ENCODE results near the gene TCF25. TPM values are rescaled to one million over a fixed set of nuclear protein-coding genes. Genes with fewer than 3 reads are reported as not detected.
A peak's percentile ranks its signal among the peaks of the same experiment; 100 is the strongest.
"Not testable (repeated sequence)": the region's sequence is repeated elsewhere in the genome, so short reads cannot be mapped to it uniquely, and the experiment has no call there.

The TCF25 gene
- total RNA-seq, 2 experiments from 2014 or later: 181 to 216 TPM

DNA sequence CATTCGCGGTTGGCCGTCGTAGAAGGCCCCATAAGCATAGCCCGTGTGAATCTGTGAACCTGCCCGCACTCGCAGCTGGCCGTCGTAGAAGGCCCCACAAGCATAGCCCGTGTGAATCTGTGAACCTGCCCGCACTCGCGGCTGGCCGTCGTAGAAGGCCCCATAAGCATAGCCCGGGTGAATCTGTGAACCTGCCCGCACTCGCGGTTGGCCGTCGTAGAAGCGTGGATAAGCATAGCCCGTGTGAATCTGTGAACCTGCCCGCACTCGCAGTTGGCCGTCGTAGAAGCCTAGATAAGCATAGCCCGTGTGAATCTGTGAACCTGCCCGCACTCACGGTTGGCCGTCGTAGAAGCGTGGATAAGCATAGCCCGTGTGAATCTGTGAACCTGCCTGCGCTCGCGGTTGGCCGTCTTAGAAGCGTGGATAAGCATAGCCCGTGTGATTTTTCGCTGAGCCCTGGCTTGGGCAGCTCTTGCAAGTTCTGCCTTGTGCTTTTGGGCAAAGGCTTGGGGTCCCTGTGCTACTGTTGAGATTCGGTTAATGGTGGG, 38.5 kb upstream of the TCF25 start:
- not testable (repeated sequence) for H3K4me3 Mint-ChIP-seq; H3K27ac Mint-ChIP-seq; H3K9me3 Mint-ChIP-seq (ENCODE audit: low read depth); DNase-seq; H3K36me3 Mint-ChIP-seq; ATAC-seq
- peaks cover 23% of the 10 kb centered on the region for H3K4me1 Mint-ChIP-seq
- peaks cover 31% of the 10 kb centered on the region for H3K27me3 Mint-ChIP-seq
- CTCF ChIA-PET: interaction anchor here (1.9 kb wide), 1 partner anchor 26 kb away, joined by 7 read pairs; no protein-coding TSS in a partner anchor

DNA sequence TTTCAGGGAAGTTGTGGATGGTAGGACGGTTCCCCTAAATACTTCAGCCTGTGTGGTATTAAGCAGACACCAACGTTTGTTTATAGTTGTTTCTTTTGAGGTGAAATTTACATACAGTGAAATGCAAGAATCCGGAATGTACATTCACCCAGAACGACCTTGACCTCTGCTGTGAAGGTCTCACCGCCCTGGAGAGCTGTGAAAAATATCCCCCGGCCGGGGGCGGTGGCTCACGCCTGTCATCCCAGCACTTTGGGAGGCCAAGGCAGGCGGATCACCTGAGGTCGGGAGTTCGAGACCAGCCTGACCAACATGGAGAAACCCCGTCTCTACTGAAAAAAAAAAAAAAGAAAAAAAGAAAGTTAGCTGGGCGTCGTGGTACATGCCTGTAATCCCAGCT, 36.9 kb upstream of the TCF25 start:
- H3K4me3 Mint-ChIP-seq; H3K36me3 Mint-ChIP-seq; DNase-seq; ATAC-seq; H3K27ac Mint-ChIP-seq; H3K9me3 Mint-ChIP-seq (ENCODE audit: low read depth): not testable (repeated sequence)
- Mint-ChIP-seq H3K4me1 (peaks cover 34% of the 10 kb centered on the region), H3K27me3 (peaks cover 28% of the 10 kb centered on the region)
- CTCF ChIA-PET: interaction anchor here (2.2 kb wide), 1 partner anchor 24 kb away, joined by 7 read pairs; no protein-coding TSS in a partner anchor

DNA sequence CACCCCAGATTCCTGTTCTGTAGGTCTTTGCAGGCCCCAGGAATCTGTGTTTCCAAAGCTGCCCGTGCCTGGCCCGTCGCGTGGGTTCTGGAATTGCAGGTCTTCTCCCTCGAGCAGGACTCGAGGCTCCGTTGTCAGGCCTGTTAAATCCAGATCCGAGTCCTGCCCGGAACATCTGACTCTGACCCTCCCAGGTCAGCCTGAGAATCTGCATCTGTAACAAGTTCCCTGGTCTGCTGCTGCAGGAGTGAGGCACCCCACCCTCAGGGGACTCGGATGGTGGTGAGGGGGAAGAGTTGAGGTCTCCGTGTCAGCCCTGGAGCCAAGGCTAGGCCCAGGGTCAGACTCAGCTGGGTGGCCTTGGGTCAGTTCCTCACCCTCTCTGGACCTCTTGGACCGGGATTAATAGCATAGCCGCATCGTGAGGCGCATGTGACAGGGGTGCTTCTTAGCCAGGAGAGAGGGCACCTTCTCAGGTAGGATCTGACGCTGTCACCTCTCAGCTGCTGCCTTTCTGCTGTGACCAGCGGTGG, 36.3 kb upstream of the TCF25 start:
- H3K36me3 Mint-ChIP-seq: peaks cover 3% of the 10 kb centered on the region
- ATAC-seq (no peak), DNase-seq (no peak)
- no peaks in the 10 kb centered on the region for H3K9me3 Mint-ChIP-seq (ENCODE audit: low read depth)
- H3K27ac Mint-ChIP-seq: no peak overlapping the region
- H3K4me1 Mint-ChIP-seq: peaks cover 40% of the 10 kb centered on the region
- H3K27me3 Mint-ChIP-seq: peaks cover 23% of the 10 kb centered on the region
- CTCF ChIA-PET: interaction anchor here (0.9 to 2.2 kb wide), 7 partner anchors 8 to 137 kb away, joined by 3 to 8 read pairs (median 3); partner anchors contain the start of genes FANCA and SPIRE2
- H3K4me3 Mint-ChIP-seq: no peak overlapping the region

DNA sequence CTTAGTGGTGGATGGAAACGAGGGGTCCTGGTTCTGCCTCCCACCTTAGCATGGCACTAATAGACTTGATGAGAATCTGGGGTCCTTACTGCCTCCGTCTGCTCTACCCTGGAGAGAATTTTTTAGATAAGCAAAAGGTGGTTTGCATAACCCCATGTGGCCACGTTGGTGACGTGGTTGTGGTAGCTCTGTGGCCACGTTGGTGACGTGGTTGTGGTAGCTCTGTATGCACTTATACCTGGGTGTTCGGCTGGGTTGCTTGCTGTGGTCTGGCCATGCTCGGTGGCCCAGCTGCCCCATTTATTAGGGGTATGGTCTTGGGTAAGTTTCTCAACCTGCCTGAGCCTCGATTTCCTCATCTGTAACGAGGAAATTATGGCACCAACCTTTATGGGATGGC, 32.1 kb upstream of the TCF25 start:
- Mint-ChIP-seq H3K4me1 (peaks cover 53% of the 10 kb centered on the region), H3K27me3 (peaks cover 40% of the 10 kb centered on the region), H3K36me3 (peaks cover 3% of the 10 kb centered on the region), H3K4me3 (peak overlapping the region; percentile 46), H3K9me3 (ENCODE audit: low read depth) (no peaks in the 10 kb centered on the region), H3K27ac (peak overlapping the region; percentile 80)
- ATAC-seq (peak; percentile 74), DNase-seq (peak; percentile 92)
- CTCF ChIA-PET: interaction anchor here (0.9 to 6.0 kb wide), 6 partner anchors 11 to 69 kb away, joined by 3 to 32 read pairs (median 4); partner anchors contain the start of gene TCF25

DNA sequence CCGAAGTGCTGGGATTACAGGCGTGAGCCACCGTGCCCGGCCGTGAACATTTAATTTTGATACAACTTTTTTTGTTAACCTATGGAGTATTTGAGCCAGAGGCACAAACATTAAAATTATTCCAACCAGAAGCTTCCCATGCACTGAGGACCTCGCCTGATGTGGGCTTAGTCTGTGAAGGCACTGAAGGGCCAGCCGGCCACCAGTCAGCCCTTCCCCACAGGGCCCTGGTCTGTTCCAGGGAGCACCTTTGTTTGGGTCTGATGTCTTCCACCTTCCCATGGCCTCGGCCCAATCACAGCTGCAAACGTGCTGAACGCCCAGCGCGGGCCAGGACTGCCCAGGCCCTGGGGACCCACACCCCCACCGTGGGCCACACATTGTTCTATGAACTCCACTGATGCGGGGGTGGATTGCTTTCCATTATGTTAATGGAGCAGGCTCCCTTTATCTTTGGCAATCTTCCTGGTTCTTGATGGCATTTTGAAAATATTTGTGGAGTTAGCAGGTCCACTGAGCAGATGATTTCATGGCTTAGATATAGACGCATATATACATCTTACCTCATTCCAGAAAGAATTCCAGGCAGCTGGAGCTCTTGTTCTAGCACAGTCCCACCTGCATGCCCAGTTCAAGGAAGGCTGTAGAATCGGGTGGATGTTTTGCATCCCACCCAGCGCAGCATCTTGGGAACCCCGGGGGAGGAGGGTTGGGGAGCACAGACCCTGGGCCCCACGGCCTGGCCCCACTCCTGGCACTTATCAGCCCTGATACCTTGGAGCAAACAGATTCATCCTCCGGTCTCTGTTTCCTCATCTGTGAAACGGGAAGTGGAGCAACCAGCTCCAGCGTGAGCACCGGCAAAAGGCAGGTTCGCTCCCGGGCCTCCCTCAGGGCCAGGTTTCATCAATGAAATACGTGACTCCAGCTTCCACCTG, 30.7 kb upstream of the TCF25 start:
- Mint-ChIP-seq H3K9me3 (ENCODE audit: low read depth) (no peaks in the 10 kb centered on the region), H3K27me3 (peaks cover 47% of the 10 kb centered on the region), H3K4me1 (peaks cover 47% of the 10 kb centered on the region), H3K36me3 (peaks cover 3% of the 10 kb centered on the region), H3K27ac (no peak overlapping the region), H3K4me3 (no peak overlapping the region)
- ATAC-seq: no peak
- no peak for DNase-seq
- CTCF ChIA-PET: interaction anchor here (1.0 to 6.0 kb wide), 4 partner anchors 18 to 143 kb away, joined by 3 to 32 read pairs (median 4); no protein-coding TSS in a partner anchor

DNA sequence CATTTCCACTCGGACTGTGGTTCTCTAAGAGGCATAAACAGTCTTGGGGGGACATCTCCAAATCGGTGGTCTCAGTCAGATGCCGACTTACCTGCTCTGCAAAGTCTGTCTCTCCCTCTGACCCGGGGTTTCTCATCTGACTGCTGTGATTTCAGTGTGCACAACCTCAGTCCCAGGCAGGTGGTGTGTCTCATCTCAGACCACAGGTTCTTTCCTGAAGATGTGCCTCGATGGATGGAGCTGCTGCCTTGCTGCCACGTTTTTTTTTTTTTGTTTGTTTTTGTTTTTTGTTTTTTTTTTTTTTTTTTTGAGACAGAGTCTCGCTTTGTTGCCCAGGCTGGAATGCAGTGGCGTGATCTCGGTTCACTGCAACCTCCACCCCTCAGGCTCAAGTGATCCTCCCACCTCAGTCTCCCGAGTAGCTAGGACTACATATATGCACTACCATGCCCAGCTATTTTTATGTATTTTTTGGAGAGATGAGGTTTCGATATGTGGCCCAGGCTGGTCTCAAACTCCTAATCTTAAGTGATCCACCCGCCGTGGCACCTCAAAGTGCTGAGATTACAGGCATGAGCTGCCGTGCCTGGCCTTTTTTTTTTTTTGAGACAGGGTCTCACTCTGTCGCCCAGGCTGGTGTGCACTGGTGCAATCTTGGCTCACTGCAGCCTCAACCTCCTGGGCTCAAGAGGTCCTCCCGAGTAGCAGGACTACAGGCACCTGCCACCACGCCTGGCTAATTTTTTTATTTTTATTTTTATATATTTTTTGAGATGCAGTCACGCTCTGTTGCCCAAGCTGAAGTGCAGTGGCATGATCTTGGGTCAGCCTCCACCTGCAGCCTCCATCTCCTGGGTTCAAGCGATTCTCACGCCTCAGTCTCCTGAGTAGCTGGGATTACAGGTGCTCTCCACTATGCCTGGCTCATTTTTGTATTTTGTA, 29.7 kb upstream of the TCF25 start:
- DNase-seq: no peak
- Mint-ChIP-seq H3K9me3 (ENCODE audit: low read depth) (no peaks in the 10 kb centered on the region), H3K4me3 (no peak overlapping the region), H3K36me3 (peaks cover 3% of the 10 kb centered on the region), H3K27ac (no peak overlapping the region), H3K27me3 (peaks cover 47% of the 10 kb centered on the region), H3K4me1 (peaks cover 39% of the 10 kb centered on the region)
- CTCF ChIA-PET: interaction anchor here (1.0 to 6.0 kb wide), 3 partner anchors 17 to 144 kb away, joined by 3 to 32 read pairs (median 3); no protein-coding TSS in a partner anchor
- ATAC-seq: no peak

DNA sequence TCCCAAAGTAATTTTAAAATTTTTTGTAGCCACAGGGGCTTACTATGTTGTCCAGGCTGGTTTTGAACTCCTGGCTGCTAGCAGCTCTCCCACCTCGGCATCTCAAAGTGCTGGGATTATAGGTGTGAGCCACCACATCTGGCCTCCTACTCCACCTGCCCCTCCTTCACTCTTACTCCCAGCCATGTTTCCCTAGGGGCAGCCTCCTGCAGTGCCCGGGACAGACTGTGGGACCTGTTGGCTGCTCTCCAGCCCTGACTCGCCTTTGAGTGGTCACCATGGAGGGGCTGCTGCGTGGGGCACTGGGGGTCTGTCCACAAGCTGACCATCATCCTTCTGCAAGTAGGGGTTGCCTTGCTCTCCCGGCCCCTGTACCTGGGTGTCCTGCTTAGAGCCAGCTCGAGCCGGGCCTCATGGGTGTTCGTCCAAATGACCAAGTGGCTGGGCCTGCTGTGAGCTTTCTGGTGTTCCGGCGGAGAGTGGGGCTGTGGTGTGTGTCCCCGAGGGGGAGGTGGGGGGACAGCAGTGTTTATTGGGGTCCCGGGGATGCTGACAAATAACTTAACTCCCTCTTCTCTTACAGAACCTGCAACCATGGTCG, 28.6 kb upstream of the TCF25 start:
- CTCF ChIA-PET: interaction anchor here (1.2 to 6.0 kb wide), 2 partner anchors 16 to 139 kb away, joined by 3 to 32 read pairs; no protein-coding TSS in a partner anchor
- H3K27ac Mint-ChIP-seq: no peak overlapping the region
- no peak for ATAC-seq

DNA sequence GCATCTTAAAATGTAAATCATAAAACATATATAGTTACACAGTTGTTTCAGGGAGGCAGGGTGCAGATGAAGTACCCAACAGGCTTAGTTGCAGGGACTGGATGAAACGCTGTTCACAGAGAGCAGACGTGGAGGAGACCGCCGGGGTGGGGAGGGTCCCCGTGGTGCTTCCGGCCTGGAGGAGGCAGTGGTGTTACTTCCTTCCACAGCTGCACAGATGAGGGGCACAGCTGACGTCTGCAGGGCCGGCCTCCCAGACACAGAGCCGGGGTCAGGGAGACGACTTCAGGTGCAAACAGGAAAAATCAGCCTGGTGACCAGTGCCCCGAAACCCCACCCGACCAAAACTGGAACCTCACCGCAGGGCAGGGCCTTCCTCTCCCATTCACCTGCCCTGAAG, 28.0 kb upstream of the TCF25 start:
- no peaks in the 10 kb centered on the region for H3K9me3 Mint-ChIP-seq (ENCODE audit: low read depth)
- H3K27ac Mint-ChIP-seq: no peak overlapping the region
- peaks cover 3% of the 10 kb centered on the region for H3K36me3 Mint-ChIP-seq
- DNase-seq: peak; percentile 63
- H3K27me3 Mint-ChIP-seq: peaks cover 38% of the 10 kb centered on the region
- peak; percentile 32 for ATAC-seq
- no peak overlapping the region for H3K4me3 Mint-ChIP-seq
- H3K4me1 Mint-ChIP-seq: peaks cover 29% of the 10 kb centered on the region
- CTCF ChIA-PET: interaction anchor here (1.2 to 6.0 kb wide), 2 partner anchors 15 to 140 kb away, joined by 3 to 32 read pairs; no protein-coding TSS in a partner anchor

More for the DNA sequence above, 28.6 kb upstream of the TCF25 start:
- H3K4me3 Mint-ChIP-seq: no peak overlapping the region
- no peaks in the 10 kb centered on the region for H3K9me3 Mint-ChIP-seq (ENCODE audit: low read depth)
- DNase-seq: no peak
- peaks cover 3% of the 10 kb centered on the region for H3K36me3 Mint-ChIP-seq
- peaks cover 41% of the 10 kb centered on the region for H3K27me3 Mint-ChIP-seq
- H3K4me1 Mint-ChIP-seq: peaks cover 31% of the 10 kb centered on the region

DNA sequence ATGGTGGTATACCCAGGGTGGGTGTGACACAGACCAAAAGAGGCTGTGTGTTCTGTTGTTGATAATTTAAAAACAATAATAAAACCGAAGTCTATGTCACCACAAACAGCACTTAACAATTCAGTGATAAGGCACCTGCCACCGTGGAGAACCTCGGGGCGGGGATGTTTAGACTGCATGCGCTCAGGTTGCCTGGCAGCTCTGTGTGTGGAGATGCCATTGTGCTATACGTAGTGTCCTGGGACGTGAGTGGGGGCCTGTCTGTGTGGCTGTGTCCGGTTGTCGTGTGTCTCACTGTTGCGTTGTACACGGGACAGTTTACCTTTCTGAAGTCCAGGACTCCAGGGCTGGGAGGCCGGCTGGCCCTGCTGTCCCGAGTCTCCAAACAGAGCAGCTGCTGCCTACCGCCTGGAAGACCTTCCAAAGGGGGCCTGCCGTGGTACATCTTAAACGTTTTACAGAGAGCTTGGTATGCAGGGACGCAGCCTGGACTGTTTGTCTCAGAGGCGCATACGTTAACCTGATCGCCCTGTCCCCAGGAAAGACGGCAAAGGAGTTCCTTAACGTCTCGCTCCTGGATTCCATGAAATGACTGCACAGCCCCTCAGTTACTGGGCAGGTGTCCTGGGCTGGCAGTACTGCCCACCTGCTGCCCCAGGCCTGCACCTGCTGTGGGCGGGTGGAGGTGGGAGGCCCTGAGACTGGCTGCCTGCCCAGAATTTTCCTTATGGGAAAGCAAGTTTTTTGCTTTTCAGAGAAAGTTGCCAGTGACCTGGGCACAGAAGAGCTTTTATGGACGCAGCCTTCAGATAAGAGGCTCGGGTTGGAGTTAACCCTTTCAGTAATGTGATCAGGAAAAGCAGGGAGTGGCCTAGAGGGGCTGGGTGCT, 26.1 kb upstream of the TCF25 start:
- Mint-ChIP-seq H3K36me3 (no peaks in the 10 kb centered on the region), H3K4me1 (peaks cover 14% of the 10 kb centered on the region), H3K4me3 (no peak overlapping the region), H3K27me3 (peaks cover 34% of the 10 kb centered on the region), H3K27ac (no peak overlapping the region), H3K9me3 (ENCODE audit: low read depth) (no peaks in the 10 kb centered on the region)
- ATAC-seq (no peak), DNase-seq (no peak)
- CTCF ChIA-PET: interaction anchor here (1.3 kb wide), 1 partner anchor 14 kb away, joined by 3 read pairs; no protein-coding TSS in a partner anchor

DNA sequence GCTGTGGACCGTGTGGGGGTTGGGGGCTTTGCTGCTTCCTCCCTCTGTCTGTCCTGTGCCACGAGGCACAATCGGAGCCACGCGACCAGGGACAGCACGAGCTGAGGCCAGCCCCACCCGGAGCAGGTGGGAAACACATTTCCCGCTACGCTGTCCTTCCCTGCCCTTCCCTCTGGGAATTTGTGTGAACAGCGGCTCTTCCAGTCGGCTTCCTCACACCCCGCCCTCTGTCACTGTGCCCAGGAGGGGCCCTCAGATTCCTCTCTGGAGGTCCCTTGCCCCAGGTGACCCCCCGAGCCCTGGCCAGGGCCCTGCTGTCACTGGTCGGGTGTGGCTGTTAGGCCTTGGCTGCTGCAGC, 25.5 kb upstream of the TCF25 start:
- no peak for ATAC-seq
- CTCF ChIA-PET: no interaction called here
- no peaks in the 10 kb centered on the region for H3K9me3 Mint-ChIP-seq (ENCODE audit: low read depth)

DNA sequence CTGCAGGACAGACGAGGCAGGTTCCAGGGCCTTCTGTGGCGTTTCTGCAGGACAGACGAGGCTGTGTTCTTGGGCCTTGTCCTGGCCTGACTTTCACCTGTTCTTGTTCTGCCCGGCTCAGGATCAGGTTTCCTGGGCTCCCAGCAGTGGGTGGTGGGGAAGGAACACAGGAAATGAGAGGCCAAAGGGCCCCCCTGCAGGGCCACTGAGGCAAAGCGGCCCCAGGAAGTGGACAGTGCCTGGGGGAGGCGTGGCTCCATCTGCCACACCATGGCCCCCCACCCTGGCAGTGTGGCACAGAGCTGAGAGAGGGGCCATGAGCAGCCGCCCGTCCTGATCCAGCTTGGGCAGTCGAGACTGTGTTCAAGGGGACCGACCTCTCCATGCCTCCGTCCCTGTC, 24.4 kb upstream of the TCF25 start:
- no peak for ATAC-seq
- CTCF ChIA-PET: interaction anchor here (1.0 kb wide), 1 partner anchor 11 kb away, joined by 3 read pairs; no protein-coding TSS in a partner anchor
- DNase-seq: no peak
- Mint-ChIP-seq H3K36me3 (no peaks in the 10 kb centered on the region), H3K27me3 (peaks cover 21% of the 10 kb centered on the region), H3K4me1 (peaks cover 11% of the 10 kb centered on the region), H3K27ac (no peak overlapping the region), H3K4me3 (no peak overlapping the region), H3K9me3 (ENCODE audit: low read depth) (no peaks in the 10 kb centered on the region)

More for the DNA sequence above, 25.5 kb upstream of the TCF25 start:
- Mint-ChIP-seq H3K36me3 (no peaks in the 10 kb centered on the region), H3K27me3 (peaks cover 27% of the 10 kb centered on the region), H3K4me1 (peaks cover 14% of the 10 kb centered on the region), H3K27ac (no peak overlapping the region), H3K4me3 (no peak overlapping the region)
- no peak for DNase-seq
